A549 (cell line): ENCODE results near the gene PI4KA. TPM values are rescaled to one million over a fixed set of nuclear protein-coding genes. Genes with fewer than 3 reads are reported as not detected.

Source experiments
- ATAC-seq, 2 experiments: fragments of 200-7000 bp in 1 of 2; fragments of >200 bp in 1 of 2; cut with Nextera tagmentation in 1 of 2; cut with Tn5 transposase in 1 of 2; 3 replicates each; pipeline versions ENCODE4 v1.8.0 to v1.9.1; 2018 to 2020; ENCODE audit warnings: mild to moderate bottlenecking in 1 of 2, moderate library complexity in 1 of 2
- CTCF ChIA-PET: fragments of 300-600 bp; sonication (Branson Sonifier 250); formaldehyde crosslinking; extraction: SDS; loops from one replicate; lab custom pipeline; 2021; ENCODE audit warnings: antibody characterized with exemption, inconsistent platforms; lab: Yijun Ruan, JAX
- POLR2A ChIA-PET: fragments of 350-600 bp; formaldehyde crosslinking; extraction: SDS; loops from one replicate; lab custom pipeline; 2021; ENCODE audit warnings: antibody characterized with exemption, inconsistent platforms; lab: Yijun Ruan, JAX
- DNase-seq, 2 experiments: peaks; one replicate each; pipeline versions ENCODE4 v3.0.0 to v3.0.0-alpha.2; 2011 to 2016; ENCODE audit warnings: low read depth in 1 of 2, low spot score in 1 of 2
- FAIRE-seq: peaks from 2 replicates; lab custom pipeline; 2011; peaks lifted over from hg19 to GRCh38; lab: Jason Lieb, UNC
- H3K27ac ChIP-seq, 2 experiments: fragments of >200 bp; sonication (Bioruptor Twin); formaldehyde crosslinking; 3 replicates each; pipeline ENCODE4 v1.5.1; 2016 to 2017
- H3K4me1 ChIP-seq: fragments of >200 bp; sonication (Bioruptor Twin); formaldehyde crosslinking; 3 replicates; pipeline ENCODE4 v1.6.1; 2016
- H3K4me2 ChIP-seq: fragments of >200 bp; sonication (Bioruptor Twin); formaldehyde crosslinking; 3 replicates; pipeline ENCODE4 v1.6.1; 2016
- H3K4me3 ChIP-seq: fragments of >200 bp; sonication (Bioruptor Twin); formaldehyde crosslinking; 3 replicates; pipeline ENCODE4 v1.5.1; 2016
- H3K9me3 ChIP-seq: fragments of >200 bp; sonication (Bioruptor Twin); formaldehyde crosslinking; 3 replicates; pipeline ENCODE4 v1.6.1; 2016
- EHF ChIP-seq: fragments of 250-450 bp; sonication (Bioruptor Pico); IDR thresholded peaks from 2 replicates; pipeline ENCODE4 v1.5.0; 2020; ENCODE audit warnings: mild to moderate bottlenecking
- EHMT2 ChIP-seq: fragments of 200-600 bp; sonication (generic); IDR thresholded peaks from 2 replicates; pipeline ENCODE4 v1.6.1; 2016; ENCODE audit warnings: antibody characterized with exemption, low read depth, mild to moderate bottlenecking, moderate library complexity
- HEYL ChIP-seq: fragments of 250-450 bp; sonication (Bioruptor Pico); IDR thresholded peaks from 2 replicates; pipeline ENCODE4 v1.8.0; 2021; ENCODE audit warnings: mild to moderate bottlenecking, moderate library complexity
- HOXB13 ChIP-seq: fragments of 250-450 bp; sonication (Bioruptor Pico); IDR thresholded peaks from 2 replicates; pipeline ENCODE4 v1.5.0; 2020; ENCODE audit warnings: low read depth, mild to moderate bottlenecking, moderate library complexity
- JUN ChIP-seq, 2 experiments: fragments of >200 bp; sonication (Bioruptor Twin); formaldehyde crosslinking; IDR thresholded peaks; 2 replicates in 1 of 2; 3 replicates in 1 of 2; pipeline ENCODE4 v1.6.1; 2016 to 2017
- KDM1A ChIP-seq: fragments of 200-600 bp; sonication (generic); IDR thresholded peaks from 2 replicates; pipeline ENCODE4 v1.6.1; 2016; ENCODE audit warnings: low read depth, mild to moderate bottlenecking
- KDM5A ChIP-seq: fragments of 200-600 bp; sonication (generic); IDR thresholded peaks from 2 replicates; pipeline ENCODE4 v1.6.1; 2016; ENCODE audit warnings: antibody characterized with exemption, mild to moderate bottlenecking
- MAFK ChIP-seq: fragments of 450-650 bp; IDR thresholded peaks from 2 replicates; pipeline ENCODE4 v1.6.1; 2014; ENCODE audit not compliant: partially characterized antibody
- MAZ ChIP-seq: fragments of 150-350 bp; IDR thresholded peaks from 2 replicates; pipeline ENCODE4 v1.6.1; 2014; ENCODE audit warnings: antibody characterized with exemption, low read depth, low read length, borderline replicate concordance
- MYC ChIP-seq: IDR thresholded peaks from 2 replicates; pipeline ENCODE4 v1.6.1; 2012; ENCODE audit warnings: mild to moderate bottlenecking, inconsistent platforms, low read length, improper control_type of control experiment, borderline replicate concordance
- POLR2A ChIP-seq: IDR thresholded peaks from 2 replicates; pipeline ENCODE4 v1.6.1; 2012; ENCODE audit warnings: mild to moderate bottlenecking, low read length
- RARB ChIP-seq: fragments of 250-450 bp; sonication (Bioruptor Pico); IDR thresholded peaks from 2 replicates; pipeline ENCODE4 v1.8.0; 2021; ENCODE audit warnings: mild to moderate bottlenecking, moderate library complexity
- RCOR1 ChIP-seq: fragments of 150-350 bp; IDR thresholded peaks from 2 replicates; pipeline ENCODE4 v1.6.1; 2014; ENCODE audit warnings: antibody characterized with exemption, low read length, low read depth
- RFX5 ChIP-seq: fragments of 450-650 bp; IDR thresholded peaks from 2 replicates; pipeline ENCODE4 v1.7.1; 2014; ENCODE audit warnings: antibody characterized with exemption, mild to moderate bottlenecking, moderate library complexity
- SMC3 ChIP-seq: fragments of >200 bp; sonication (Bioruptor Twin); formaldehyde crosslinking; IDR thresholded peaks from 3 replicates; pipeline ENCODE4 v1.6.1; 2018; ENCODE audit warnings: inconsistent platforms
- SREBF2 ChIP-seq: fragments of 450-650 bp; IDR thresholded peaks from 2 replicates; pipeline ENCODE4 v1.6.1; 2014; ENCODE audit warnings: mild to moderate bottlenecking, moderate library complexity
- TP53 ChIP-seq: fragments of 250-450 bp; sonication (Bioruptor Pico); IDR thresholded peaks from 2 replicates; pipeline ENCODE4 v1.5.0; 2021; ENCODE audit warnings: mild to moderate bottlenecking, moderate library complexity
- WGBS: methylation state at CpG from one replicate; pipeline ENCODE4 v1.1.6; 2017; ENCODE audit errors: missing lambda C conversion rate; 5-methylcytosine and 5-hydroxymethylcytosine counted together
- polyA plus RNA-seq, 4 experiments: library from polyadenylated mRNA; depleted of rRNA in 3 of 4; stranded (reverse); fragments of >200 nt; fragmentation: RNase III in 1 of 4; extraction: RNeasy Plus Mini Kit Qiagen cat#74134 plus additional on column Dnase treatment in 1 of 4; gene quantifications; 2 replicates in 3 of 4; 3 replicates in 1 of 4; pipeline ENCODE4 v1.2.3, GENCODE V29; 2011 to 2017
- TF ChIP-seq, protein P1 (sequence below): fragments of >200 bp; sonication (Bioruptor Twin); formaldehyde crosslinking; IDR thresholded peaks from 3 replicates; pipeline ENCODE4 v1.6.1; 2016
- TF ChIP-seq, protein P2 (sequence below): fragments of 450-650 bp; IDR thresholded peaks from 2 replicates; pipeline ENCODE4 v1.6.1; 2014; ENCODE audit warnings: antibody characterized with exemption
- TF ChIP-seq, protein P3 (sequence below): fragments of >200 bp; sonication (Bioruptor Twin); formaldehyde crosslinking; IDR thresholded peaks from 2 replicates; pipeline ENCODE4 v1.6.1; 2016
- TF ChIP-seq, protein P4 (sequence below): fragments of 250-450 bp; sonication (Bioruptor Pico); IDR thresholded peaks from 2 replicates; pipeline ENCODE4 v1.5.0; 2021; ENCODE audit warnings: mild to moderate bottlenecking, moderate library complexity, borderline replicate concordance

PI4KA gene
- polyA plus RNA-seq, 2 of the 4 experiments (the other 2 are of a cell fraction): 14.4 to 21.3 TPM

DNA sequence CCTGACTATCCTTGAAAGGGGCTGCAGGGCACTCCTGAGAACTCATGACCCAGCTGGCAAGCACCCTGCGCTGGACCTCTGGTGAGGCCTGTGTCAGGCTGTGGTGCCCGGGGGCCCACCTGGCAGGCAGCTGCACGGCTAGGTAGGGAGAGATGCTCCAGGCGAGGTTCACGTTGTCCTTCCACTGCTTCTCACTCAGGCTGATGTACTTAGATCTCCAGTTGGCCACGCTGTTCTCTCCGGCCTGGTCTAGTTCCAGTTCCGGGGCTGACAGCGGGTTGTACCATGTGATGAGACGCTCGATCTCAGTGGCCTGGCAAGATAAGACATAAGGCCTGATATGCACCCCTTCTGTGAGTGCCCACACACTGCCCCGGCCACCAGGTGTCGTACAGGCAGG, 129.4 kb downstream of the PI4KA start:
- TF ChIP-seq RCOR1: no peak
- no peak for TF ChIP-seq HEYL (CRISPR knock-in tag)
- no peak for TF ChIP-seq EHF (CRISPR knock-in tag)
- no peak for TF ChIP-seq EHMT2
- CTCF ChIA-PET: interaction anchor here (2.7 kb wide), 1 partner anchor 13 kb away, joined by 9 read pairs; no protein-coding TSS in a partner anchor
- H3K4me3 ChIP-seq: no peak overlapping the region
- 84% methylated on average over 5 of the region's 13 CpGs for WGBS
- H3K4me1 ChIP-seq: no peaks in the 10 kb centered on the region
- H3K27ac ChIP-seq: no peak overlapping the region
- no peak for DNase-seq
- no peak overlapping the region for H3K4me2 ChIP-seq
- no peaks in the 10 kb centered on the region for H3K9me3 ChIP-seq
- no peak for FAIRE-seq
- POLR2A ChIA-PET: no interaction called here
- no peak for ATAC-seq

DNA sequence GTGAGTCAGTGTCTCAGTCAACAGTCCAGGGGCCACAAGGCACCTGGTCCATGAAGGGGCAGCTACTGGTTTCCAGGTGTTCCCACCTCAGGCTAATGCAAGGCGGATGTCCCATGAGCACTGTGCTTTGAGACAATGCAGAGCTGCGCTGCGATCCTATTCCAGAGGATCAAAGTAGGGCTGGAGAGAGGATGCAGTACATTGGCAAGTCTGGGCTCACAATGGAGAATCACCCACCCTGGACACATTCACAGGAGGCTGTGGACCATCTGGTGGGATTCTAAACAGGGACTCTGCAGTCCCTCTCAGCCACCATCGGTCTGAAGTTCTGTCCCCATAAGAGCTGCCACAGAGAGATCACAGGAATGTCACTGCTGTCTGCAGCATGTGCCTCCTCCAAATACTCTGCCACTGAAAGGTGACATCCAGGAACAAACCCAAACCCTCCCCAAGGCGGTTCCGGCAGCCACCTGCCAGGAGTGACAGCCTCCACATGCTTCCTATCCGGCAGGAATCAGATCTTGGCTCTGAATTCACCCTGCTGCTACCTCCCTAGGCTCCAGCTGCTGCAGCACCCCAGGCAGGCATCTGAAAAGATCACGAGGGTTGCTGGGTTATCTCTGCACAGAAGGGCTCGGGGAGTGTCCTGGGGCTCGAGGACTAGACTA, 130.0 kb downstream of the PI4KA start:
- POLR2A ChIA-PET: no interaction called here
- H3K9me3 ChIP-seq: no peaks in the 10 kb centered on the region
- H3K4me2 ChIP-seq: no peak overlapping the region
- H3K27ac ChIP-seq: no peak overlapping the region
- TF ChIP-seq MAZ (no peak), SREBF2 (no peak), MYC (no peak), SMC3 (no peak), KDM5A (no peak), KDM1A (no peak), JUN (IDR thresholded peaks at IDR 0.05) (no peak), HOXB13 (CRISPR knock-in tag) (no peak), RFX5 (no peak), MAFK (no peak), HEYL (CRISPR knock-in tag) (no peak), POLR2A (no peak), RARB (no peak), EHMT2 (no peak), TP53 (no peak)
- TF ChIP-seq, protein P1, sequence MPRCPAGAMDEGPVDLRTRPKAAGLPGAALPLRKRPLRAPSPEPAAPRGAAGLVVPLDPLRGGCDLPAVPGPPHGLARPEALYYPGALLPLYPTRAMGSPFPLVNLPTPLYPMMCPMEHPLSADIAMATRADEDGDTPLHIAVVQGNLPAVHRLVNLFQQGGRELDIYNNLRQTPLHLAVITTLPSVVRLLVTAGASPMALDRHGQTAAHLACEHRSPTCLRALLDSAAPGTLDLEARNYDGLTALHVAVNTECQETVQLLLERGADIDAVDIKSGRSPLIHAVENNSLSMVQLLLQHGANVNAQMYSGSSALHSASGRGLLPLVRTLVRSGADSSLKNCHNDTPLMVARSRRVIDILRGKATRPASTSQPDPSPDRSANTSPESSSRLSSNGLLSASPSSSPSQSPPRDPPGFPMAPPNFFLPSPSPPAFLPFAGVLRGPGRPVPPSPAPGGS: no peak
- TF ChIP-seq, protein P2, sequence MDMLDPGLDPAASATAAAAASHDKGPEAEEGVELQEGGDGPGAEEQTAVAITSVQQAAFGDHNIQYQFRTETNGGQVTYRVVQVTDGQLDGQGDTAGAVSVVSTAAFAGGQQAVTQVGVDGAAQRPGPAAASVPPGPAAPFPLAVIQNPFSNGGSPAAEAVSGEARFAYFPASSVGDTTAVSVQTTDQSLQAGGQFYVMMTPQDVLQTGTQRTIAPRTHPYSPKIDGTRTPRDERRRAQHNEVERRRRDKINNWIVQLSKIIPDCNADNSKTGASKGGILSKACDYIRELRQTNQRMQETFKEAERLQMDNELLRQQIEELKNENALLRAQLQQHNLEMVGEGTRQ: no peak
- TF ChIP-seq, protein P3, sequence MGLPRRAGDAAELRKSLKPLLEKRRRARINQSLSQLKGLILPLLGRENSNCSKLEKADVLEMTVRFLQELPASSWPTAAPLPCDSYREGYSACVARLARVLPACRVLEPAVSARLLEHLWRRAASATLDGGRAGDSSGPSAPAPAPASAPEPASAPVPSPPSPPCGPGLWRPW: no peak
- TF ChIP-seq, protein P4, sequence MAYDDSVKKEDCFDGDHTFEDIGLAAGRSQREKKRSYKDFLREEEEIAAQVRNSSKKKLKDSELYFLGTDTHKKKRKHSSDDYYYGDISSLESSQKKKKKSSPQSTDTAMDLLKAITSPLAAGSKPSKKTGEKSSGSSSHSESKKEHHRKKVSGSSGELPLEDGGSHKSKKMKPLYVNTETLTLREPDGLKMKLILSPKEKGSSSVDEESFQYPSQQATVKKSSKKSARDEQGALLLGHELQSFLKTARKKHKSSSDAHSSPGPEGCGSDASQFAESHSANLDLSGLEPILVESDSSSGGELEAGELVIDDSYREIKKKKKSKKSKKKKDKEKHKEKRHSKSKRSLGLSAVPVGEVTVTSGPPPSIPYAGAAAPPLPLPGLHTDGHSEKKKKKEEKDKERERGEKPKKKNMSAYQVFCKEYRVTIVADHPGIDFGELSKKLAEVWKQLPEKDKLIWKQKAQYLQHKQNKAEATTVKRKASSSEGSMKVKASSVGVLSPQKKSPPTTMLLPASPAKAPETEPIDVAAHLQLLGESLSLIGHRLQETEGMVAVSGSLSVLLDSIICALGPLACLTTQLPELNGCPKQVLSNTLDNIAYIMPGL (CRISPR knock-in tag): no peak
- DNase-seq (no peak), ATAC-seq (no peak), FAIRE-seq (no peak)
- no peak overlapping the region for H3K4me3 ChIP-seq
- CTCF ChIA-PET: interaction anchor here (2.7 kb wide), 1 partner anchor 14 kb away, joined by 9 read pairs; no protein-coding TSS in a partner anchor
- H3K4me1 ChIP-seq: no peaks in the 10 kb centered on the region
- WGBS: 93% methylated on average over 3 of the region's 10 CpGs
